ENCODE data around the gene P2RY8.

DNA sequence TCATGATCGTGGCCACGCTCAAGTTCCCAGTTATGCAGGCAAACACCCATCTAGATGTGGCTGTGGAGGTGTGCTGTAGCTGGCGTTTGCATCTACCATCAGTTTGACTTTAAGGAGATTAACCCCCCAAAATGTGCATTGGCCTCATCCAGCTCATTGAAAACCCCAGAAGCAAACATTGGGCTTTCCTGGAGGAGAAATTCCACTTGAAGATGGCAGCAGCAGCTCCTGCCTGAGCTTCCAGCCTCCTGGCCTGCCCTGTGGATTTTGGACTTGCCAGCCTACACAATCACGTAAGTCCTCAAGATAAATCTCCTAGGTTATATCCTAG is 114.9 kb downstream of the P2RY8 start:
- TF ChIP-seq BHLHE40 (IDR thresholded peaks at IDR 0.05; ENCODE audit: borderline replicate concordance) (no peak), ARNT (IDR thresholded peaks at IDR 0.05) (no peak), SUZ12 (IDR thresholded peaks at IDR 0.05) (no peak)
- TF ChIP-seq, protein P1, sequence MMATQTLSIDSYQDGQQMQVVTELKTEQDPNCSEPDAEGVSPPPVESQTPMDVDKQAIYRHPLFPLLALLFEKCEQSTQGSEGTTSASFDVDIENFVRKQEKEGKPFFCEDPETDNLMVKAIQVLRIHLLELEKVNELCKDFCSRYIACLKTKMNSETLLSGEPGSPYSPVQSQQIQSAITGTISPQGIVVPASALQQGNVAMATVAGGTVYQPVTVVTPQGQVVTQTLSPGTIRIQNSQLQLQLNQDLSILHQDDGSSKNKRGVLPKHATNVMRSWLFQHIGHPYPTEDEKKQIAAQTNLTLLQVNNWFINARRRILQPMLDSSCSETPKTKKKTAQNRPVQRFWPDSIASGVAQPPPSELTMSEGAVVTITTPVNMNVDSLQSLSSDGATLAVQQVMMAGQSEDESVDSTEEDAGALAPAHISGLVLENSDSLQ (IDR thresholded peaks at IDR 0.05): no peak
